ENCODE measurements around the gene TMEM169. TPM values are rescaled to one million over a fixed set of nuclear protein-coding genes. Genes with fewer than 3 reads are reported as not detected.

Gene TMEM169
- polyA plus RNA-seq, 2 of the 4 experiments (the other 2 are of a cell fraction): 0.54 to 0.81 TPM

GRCh38 chr2:216111122-216111521 lies 29.4 kb downstream of the TMEM169 start:
- DNase-seq (ENCODE audit: low read depth in 1 of 2, low spot score in 1 of 2) (no peak), ATAC-seq (no peak), FAIRE-seq (no peak)
- H3K4me1 ChIP-seq: peaks cover 27% of the 10 kb centered on the region
- CTCF ChIA-PET: interaction anchor here (0.8 to 1.2 kb wide), 4 partner anchors 23 to 390 kb away, joined by 3 to 4 read pairs (median 4); partner anchors contain the start of genes PECR and TMEM169
- TF ChIP-seq KDM1A (IDR thresholded peaks at IDR 0.05; ENCODE audit: low read depth) (no peak), ZNF302 (CRISPR knock-in tag; IDR thresholded peaks at IDR 0.05) (no peak), JUN (IDR thresholded peaks at IDR 0.05) (0 out of 5 replicates have a peak, but pooled peaks of 1 of the 2 experiments have one; percentile 11), FOXS1 (CRISPR knock-in tag; IDR thresholded peaks at IDR 0.05) (no peak), REST (IDR thresholded peaks at IDR 0.05) (no peak), EP300 (IDR thresholded peaks at IDR 0.05) (no peak)
- no peaks in the 10 kb centered on the region for H3K9me3 ChIP-seq
- no peak overlapping the region for H3K4me3 ChIP-seq
- WGBS (ENCODE audit: missing lambda C conversion rate): 73% methylated on average over 7 of the region's 7 CpGs
- POLR2A ChIA-PET: no interaction called here
- H3K27ac ChIP-seq: no peak overlapping the region
- peak overlapping the region; percentile 88 for H3K4me2 ChIP-seq

- ATAC-seq (no peak), FAIRE-seq (no peak), DNase-seq (ENCODE audit: low read depth in 1 of 2, low spot score in 1 of 2) (no peak)
- H3K4me1 ChIP-seq: peaks cover 30% of the 10 kb centered on the region
- ChIA-PET CTCF (interaction anchor here (1.4 kb wide), 1 partner anchor 292 kb away, joined by 6 read pairs; no protein-coding TSS in a partner anchor), POLR2A (no interaction called here)
- no peak overlapping the region for H3K27ac ChIP-seq
- TF ChIP-seq FOXS1 (CRISPR knock-in tag; IDR thresholded peaks at IDR 0.05) (no peak), KDM1A (IDR thresholded peaks at IDR 0.05; ENCODE audit: low read depth) (no peak), RARB (CRISPR knock-in tag; IDR thresholded peaks at IDR 0.05) (no peak), RFX5 (IDR thresholded peaks at IDR 0.05) (no peak), MAFK (IDR thresholded peaks at IDR 0.05; ENCODE audit: partially characterized antibody) (no peak), ZFP36 (IDR thresholded peaks at IDR 0.05; ENCODE audit: borderline replicate concordance, partially characterized antibody) (no peak), MYC (IDR thresholded peaks at IDR 0.05; ENCODE audit: borderline replicate concordance, low read length) (no peak), PHF8 (IDR thresholded peaks at IDR 0.05; ENCODE audit: borderline replicate concordance, low read depth) (no peak), TFCP2L1 (CRISPR knock-in tag; IDR thresholded peaks at IDR 0.05) (no peak), EHMT2 (IDR thresholded peaks at IDR 0.05; ENCODE audit: low read depth) (no peak), USF2 (IDR thresholded peaks at IDR 0.05) (no peak), SMC3 (IDR thresholded peaks at IDR 0.05) (no peak), CHD2 (IDR thresholded peaks at IDR 0.05; ENCODE audit: low read length, partially characterized antibody) (no peak), EHF (CRISPR knock-in tag; IDR thresholded peaks at IDR 0.05) (no peak)
- no peaks in the 10 kb centered on the region for H3K9me3 ChIP-seq
- H3K4me2 ChIP-seq: no peak overlapping the region
- no peak overlapping the region for H3K4me3 ChIP-seq
- WGBS (ENCODE audit: missing lambda C conversion rate): 86% methylated on average over 4 of the region's 4 CpGs
Observed at GRCh38 chr2:216112926-216113325, 31.2 kb downstream of the TMEM169 start.

GRCh38 chr2:216113572-216113971 lies 31.9 kb downstream of the TMEM169 start:
- Histone ChIP-seq H3K4me3 (no peak overlapping the region), H3K4me1 (peaks cover 30% of the 10 kb centered on the region), H3K4me2 (no peak overlapping the region), H3K9me3 (no peaks in the 10 kb centered on the region), H3K27ac (no peak overlapping the region)
- ChIA-PET POLR2A (no interaction called here), CTCF (interaction anchor here (1.5 to 1.6 kb wide), 2 partner anchors 20 to 24 kb away, joined by 4 to 7 read pairs; no protein-coding TSS in a partner anchor)
- ATAC-seq (no peak), DNase-seq (ENCODE audit: low read depth in 1 of 2, low spot score in 1 of 2) (no peak), FAIRE-seq (no peak)
- WGBS (ENCODE audit: missing lambda C conversion rate): 92% methylated on average over 3 of the region's 3 CpGs
- TF ChIP-seq CHD2 (IDR thresholded peaks at IDR 0.05; ENCODE audit: low read length, partially characterized antibody): no peak
- no peak for TF ChIP-seq MAX (IDR thresholded peaks at IDR 0.05)
- no peak for TF ChIP-seq NR3C1 (IDR thresholded peaks at IDR 0.05)
- no peak for TF ChIP-seq PBX3 (IDR thresholded peaks at IDR 0.05)
- TF ChIP-seq RAD21 (conservative IDR thresholded peaks at IDR 0.05 in 1 of 2, IDR thresholded peaks at IDR 0.05 in 1 of 2): no peak
- TF ChIP-seq HMGXB4 (CRISPR knock-in tag; IDR thresholded peaks at IDR 0.05; ENCODE audit: borderline replicate concordance): no peak
- no peak for TF ChIP-seq ZNF302 (CRISPR knock-in tag; IDR thresholded peaks at IDR 0.05)
- TF ChIP-seq BHLHE40 (IDR thresholded peaks at IDR 0.05; ENCODE audit: low read depth, low read length): no peak
- no peak for TF ChIP-seq CBX8 (IDR thresholded peaks at IDR 0.05)
- no peak for TF ChIP-seq HEYL (CRISPR knock-in tag; IDR thresholded peaks at IDR 0.05)
- TF ChIP-seq MYC (IDR thresholded peaks at IDR 0.05; ENCODE audit: borderline replicate concordance, low read length): no peak
- TF ChIP-seq SMC3 (IDR thresholded peaks at IDR 0.05): no peak
- TF ChIP-seq SREBF2 (IDR thresholded peaks at IDR 0.05): no peak
- no peak for TF ChIP-seq TFCP2L1 (CRISPR knock-in tag; IDR thresholded peaks at IDR 0.05)
- no peak for TF ChIP-seq TP53 (CRISPR knock-in tag; IDR thresholded peaks at IDR 0.05)
